Activated T-cell treated with anti-CD3 and anti-CD28 coated beads for 48 hours (primary cell): Measurements from ENCODE around the gene APPL1.
"Not testable (repeated sequence)": the region's sequence is repeated elsewhere in the genome, so short reads cannot be mapped to it uniquely, and the experiment has no call there.

ENCODE experiments used
- DNase-seq: peaks from one replicate; pipeline ENCODE4 v3.0.0-alpha.2; 2020; ENCODE audit warnings: low read depth

The APPL1 gene

DNA sequence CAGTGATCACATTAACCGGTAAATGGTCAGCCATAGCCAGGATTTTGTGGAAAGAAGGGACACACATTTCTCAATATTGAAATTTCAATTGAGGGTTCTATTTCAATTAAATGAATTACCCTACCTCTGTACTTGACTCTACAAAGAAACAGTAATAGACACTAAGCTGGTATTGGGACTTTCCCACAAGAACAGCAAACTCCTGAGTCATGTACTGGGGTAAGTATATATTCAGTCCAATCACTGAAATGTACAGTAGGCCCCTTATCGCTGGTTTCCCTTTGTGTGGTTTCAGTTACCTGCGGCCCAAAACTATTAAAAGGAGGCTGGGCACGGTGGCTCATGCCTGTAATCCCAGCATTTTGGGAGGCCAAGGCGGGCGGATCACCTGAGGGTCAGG, 47.3 kb downstream of the APPL1 start:
- DNase-seq = no peak

GRCh38 chr3:57275393-57275792, 47.9 kb downstream of the APPL1 start:
- DNase-seq = no peak

DNA sequence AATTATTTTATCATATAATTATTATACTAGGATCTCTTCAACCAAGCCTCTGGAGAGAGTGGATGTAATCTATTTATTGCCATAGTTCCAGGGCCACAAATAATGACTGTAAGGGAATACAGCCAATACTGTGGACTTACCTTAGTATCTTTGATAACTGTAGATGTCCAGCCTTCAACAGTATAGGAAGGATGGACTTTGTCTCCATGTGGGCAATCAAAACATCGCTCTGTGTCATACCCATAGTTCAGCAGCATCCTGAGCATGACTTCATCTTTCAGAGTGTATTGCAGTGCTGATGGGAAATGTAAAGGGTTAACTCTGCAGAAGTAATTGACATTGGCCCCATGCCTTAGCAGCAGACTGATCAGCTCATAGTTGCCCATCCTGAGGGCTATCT, 50.7 kb downstream of the APPL1 start:
- no peak for DNase-seq

- DNase-seq = no peak
Measured at GRCh38 chr3:57279685-57280084, 52.2 kb downstream of the APPL1 start.

GRCh38 chr3:57281715-57282114, 54.2 kb downstream of the APPL1 start:
- no peak for DNase-seq

- DNase-seq = no peak
Measured at GRCh38 chr3:57283334-57283733, 55.8 kb downstream of the APPL1 start.

DNA sequence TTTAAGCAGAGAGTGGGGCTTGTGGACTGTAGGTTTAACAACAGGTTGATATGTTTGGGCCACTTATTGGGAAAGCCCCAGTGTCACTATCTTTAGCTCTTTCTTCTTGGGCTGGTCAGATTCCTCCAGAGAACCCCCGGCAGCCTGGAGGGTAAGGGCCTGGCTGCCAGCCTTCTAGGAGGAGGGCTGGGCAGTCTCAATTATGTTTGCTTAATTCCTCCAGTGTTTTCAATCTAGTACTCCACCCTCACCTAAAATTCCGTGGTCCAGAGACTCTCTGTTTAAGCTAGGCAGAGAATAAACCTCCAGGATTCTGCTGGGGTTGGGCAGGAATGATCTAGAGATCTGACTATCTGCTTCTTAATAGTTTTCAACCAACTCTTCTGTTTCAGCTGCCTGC, 59.7 kb downstream of the APPL1 start:
- DNase-seq = no peak

GRCh38 chr3:57288403-57288802, 60.9 kb downstream of the APPL1 start:
- no peak for DNase-seq

DNA sequence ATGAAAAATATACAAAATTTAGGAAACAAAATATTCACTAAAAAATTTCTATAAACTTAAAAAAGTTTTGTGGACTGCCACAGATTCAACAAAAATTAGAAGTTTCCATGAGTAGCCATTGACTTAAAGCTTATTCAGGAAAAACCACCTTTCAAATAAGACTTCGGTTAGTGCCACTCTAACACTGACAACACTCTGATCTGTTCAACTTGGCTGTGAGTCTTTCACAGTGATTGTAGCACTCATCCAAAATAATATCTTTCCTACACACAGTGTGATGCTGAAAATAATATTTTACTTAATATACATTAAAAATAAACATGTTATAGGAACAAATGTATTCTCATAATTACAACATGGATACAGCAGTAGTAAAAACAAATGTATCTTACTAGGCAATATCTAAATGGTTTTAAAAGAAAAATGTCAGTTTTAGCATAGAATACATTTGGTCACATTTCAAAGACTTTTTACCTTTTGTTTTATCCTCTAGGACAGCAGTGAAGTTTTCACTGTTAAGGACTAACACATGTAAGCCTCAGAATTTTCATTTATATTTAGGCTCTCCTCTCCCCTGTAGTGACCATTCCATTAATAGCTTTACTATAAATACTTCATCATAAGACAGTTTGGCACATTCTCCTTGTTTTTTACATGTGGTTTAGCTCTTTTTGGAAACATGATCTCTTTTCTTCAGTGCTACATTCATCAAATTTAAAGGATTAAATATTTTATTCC, 64.8 kb downstream of the APPL1 start, which contains the start of gene ASB14:
Gene ASB14, minus strand, starts transcription at position 527 of the 738 bp plus-strand sequence. CDS start 652 bp downstream, outside the sequence.
- DNase-seq = no peak

DNA sequence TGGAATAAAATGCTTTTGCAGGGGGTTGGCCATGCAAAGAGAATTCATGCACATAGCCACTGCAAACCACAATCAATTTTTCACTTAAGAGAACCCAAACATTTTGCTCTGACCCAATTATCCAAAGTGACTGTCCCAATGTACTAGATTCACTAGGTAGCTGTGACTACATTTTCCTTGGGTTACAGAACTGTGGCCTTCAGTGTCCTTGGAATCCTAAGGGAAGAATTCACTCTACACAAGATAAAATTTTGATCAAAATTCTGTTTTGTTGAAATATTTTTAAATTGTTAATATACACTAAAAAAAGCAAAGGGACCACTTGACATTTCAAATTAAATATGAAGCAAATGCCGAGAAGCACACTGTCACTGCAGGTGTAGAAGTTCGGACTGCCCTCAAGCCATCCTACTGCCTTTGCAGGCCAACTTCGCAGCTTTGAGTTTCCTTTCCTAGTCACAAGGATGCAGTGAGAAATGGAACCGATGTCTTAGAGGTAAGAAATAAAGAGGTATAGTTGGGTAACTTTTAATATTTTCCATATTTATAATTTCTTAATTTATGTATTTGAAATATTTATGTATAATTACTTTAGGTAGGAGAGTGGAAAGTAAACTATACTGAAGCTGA, 65.5 kb downstream of the APPL1 start:
- no peak for DNase-seq

- no peak for DNase-seq
Measured at GRCh38 chr3:57298041-57298440, 70.5 kb downstream of the APPL1 start.

- DNase-seq = not testable (repeated sequence)
Measured at GRCh38 chr3:57303520-57303919, 76.0 kb downstream of the APPL1 start.

DNA sequence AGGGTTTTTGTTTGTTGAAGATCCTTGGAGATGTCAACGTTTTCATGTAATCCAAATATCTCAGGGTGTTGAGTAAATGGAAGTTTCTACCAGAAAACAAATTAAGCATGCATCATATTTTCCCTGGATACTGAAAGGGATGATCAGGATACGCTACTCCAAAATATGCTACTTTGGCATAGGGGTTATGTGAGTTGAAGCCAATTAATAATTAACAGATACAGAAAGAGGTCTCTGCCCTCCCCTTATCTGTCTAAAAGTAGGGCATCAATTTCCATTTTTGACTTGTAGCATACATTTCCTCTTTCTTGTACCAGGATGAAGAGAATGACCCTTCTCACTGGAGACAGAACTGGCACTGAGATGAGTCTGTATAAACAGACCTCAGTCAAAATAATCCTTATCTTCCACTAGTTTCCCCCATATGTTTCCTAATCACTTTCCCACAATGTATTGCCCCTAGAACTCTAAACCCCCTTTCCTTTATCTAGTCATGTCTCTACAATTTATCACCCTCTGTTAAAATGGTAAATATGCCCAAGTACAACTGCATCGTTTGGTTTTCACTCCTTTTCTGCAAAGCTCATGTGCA, 82.3 kb downstream of the APPL1 start:
- no peak for DNase-seq

DNA sequence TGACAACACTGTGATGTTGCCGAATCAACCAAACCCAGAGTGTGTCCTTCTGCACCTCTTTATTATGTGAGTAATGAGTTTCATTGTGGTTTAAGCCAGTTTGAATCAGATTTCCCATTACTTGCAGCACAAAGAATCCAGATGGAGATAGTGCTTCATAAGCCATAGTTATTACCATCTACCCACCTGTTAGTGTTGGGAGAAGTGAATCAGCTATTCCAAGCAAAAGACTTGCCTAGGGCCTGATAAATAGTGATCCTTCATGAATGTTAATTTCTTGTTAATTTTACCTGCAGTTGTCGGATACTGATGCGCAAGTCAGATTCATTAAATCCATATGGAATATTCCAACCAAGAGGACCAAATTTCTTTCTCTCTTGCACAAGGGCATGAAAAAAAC, 86.7 kb downstream of the APPL1 start:
- DNase-seq = no peak
